Loucy (cell line): ENCODE results near the gene TAGLN2.
A peak's percentile ranks its signal among the peaks of the same experiment; 100 is the strongest.

Experiments used
- H2AFZ ChIP-seq: fragments of 200-600 bp; sonication (generic); 2 replicates; pipeline ENCODE4 v1.6.0; 2016; ENCODE audit warnings: antibody characterized with exemption, mild to moderate bottlenecking, low read length, moderate library complexity
- H3F3A ChIP-seq: fragments of 200-600 bp; 2 replicates; pipeline ENCODE4 v1.6.0; 2016; ENCODE audit warnings: antibody characterized with exemption, low read depth, mild to moderate bottlenecking
- H3K27me3 ChIP-seq: fragments of 200-600 bp; sonication (generic); 2 replicates; pipeline ENCODE4 v1.6.1; 2014; ENCODE audit warnings: low read length, mild to moderate bottlenecking; ENCODE audit not compliant: insufficient read depth, poor library complexity, severe bottlenecking
- H3K36me3 ChIP-seq: fragments of 200-600 bp; sonication (generic); 2 replicates; pipeline ENCODE4 v1.6.1; 2016; ENCODE audit warnings: low read length; ENCODE audit not compliant: insufficient read depth
- H3K4me1 ChIP-seq: fragments of 200-600 bp; sonication (generic); 2 replicates; pipeline ENCODE4 v1.5.1; 2014; ENCODE audit warnings: low read length, mild to moderate bottlenecking; ENCODE audit not compliant: insufficient read depth, poor library complexity, severe bottlenecking
- H3K4me2 ChIP-seq: fragments of 200-600 bp; sonication (generic); 2 replicates; pipeline ENCODE4 v1.6.0; 2014; ENCODE audit warnings: antibody characterized with exemption, low read length, low read depth, mild to moderate bottlenecking; ENCODE audit not compliant: poor library complexity, severe bottlenecking
- H3K4me3 ChIP-seq: fragments of 200-600 bp; sonication (generic); 2 replicates; pipeline ENCODE4 v1.5.1; 2014; ENCODE audit warnings: low read length, mild to moderate bottlenecking, mixed read lengths; ENCODE audit not compliant: poor library complexity, severe bottlenecking
- H3K79me2 ChIP-seq: fragments of 200-600 bp; sonication (generic); 2 replicates; pipeline ENCODE4 v1.6.1; 2014; ENCODE audit warnings: low read length; ENCODE audit not compliant: insufficient read depth
- H3K9ac ChIP-seq: fragments of 200-600 bp; sonication (generic); 2 replicates; pipeline ENCODE4 v1.6.0; 2014; ENCODE audit warnings: mild to moderate bottlenecking, low read depth, low read length, moderate library complexity; ENCODE audit not compliant: poor library complexity, severe bottlenecking
- H3K9me2 ChIP-seq: fragments of 200-600 bp; sonication (generic); replicated peaks from 2 replicates; pipeline ENCODE4 v1.6.1; 2016; ENCODE audit warnings: low read depth, low read length, mixed read lengths
- H3K9me3 ChIP-seq: fragments of 200-600 bp; sonication (generic); 2 replicates; pipeline ENCODE4 v1.6.1; 2014; ENCODE audit warnings: mild to moderate bottlenecking, antibody characterized with exemption, low read length, low read depth; ENCODE audit not compliant: insufficient read depth
- H4K20me1 ChIP-seq: fragments of 200-600 bp; sonication (generic); 2 replicates; pipeline ENCODE4 v1.6.0; 2014; ENCODE audit warnings: antibody characterized with exemption, low read length, mild to moderate bottlenecking; ENCODE audit not compliant: insufficient read depth, poor library complexity, severe bottlenecking
- EZH2phosphoT487 ChIP-seq: fragments of 200-600 bp; IDR thresholded peaks from 2 replicates; pipeline ENCODE4 v1.6.1; 2018; ENCODE audit warnings: antibody characterized with exemption, mild to moderate bottlenecking, moderate library complexity, borderline replicate concordance
- TF ChIP-seq, protein P1 (sequence below): fragments of 200-600 bp; sonication (generic); conservative IDR thresholded peaks from 2 replicates; pipeline ENCODE4 v1.5.1; 2014; ENCODE audit warnings: mild to moderate bottlenecking, antibody characterized with exemption, low read length

TAGLN2 gene

DNA sequence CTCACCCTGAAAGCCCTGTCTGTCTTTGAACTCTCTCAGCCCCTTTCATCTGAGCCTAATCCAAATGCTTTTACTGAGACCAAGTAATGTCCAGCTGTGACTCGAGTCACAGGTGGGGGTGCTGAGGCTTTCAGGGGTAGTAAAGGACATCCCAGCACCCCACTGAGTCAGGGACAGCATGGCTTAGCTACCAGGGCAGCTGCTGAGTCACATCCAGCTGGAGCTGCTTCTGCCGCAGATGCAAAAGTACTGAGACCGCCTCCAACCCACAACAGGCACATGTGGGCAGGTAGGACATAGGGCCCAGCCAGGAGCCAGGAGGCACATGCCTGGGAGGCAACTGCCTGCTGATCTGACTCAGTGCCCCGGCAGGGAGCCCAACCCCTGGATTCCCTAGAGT lies 56.1 kb downstream of the TAGLN2 start:
- H3K27me3 ChIP-seq = no peaks in the 10 kb centered on the region
- no peaks in the 10 kb centered on the region for H3K9me3 ChIP-seq
- H3K79me2 ChIP-seq = no peaks in the 10 kb centered on the region
- H3K9me2 ChIP-seq = no peaks in the 10 kb centered on the region
- no peak overlapping the region for H2AFZ ChIP-seq
- TF ChIP-seq, protein P1, sequence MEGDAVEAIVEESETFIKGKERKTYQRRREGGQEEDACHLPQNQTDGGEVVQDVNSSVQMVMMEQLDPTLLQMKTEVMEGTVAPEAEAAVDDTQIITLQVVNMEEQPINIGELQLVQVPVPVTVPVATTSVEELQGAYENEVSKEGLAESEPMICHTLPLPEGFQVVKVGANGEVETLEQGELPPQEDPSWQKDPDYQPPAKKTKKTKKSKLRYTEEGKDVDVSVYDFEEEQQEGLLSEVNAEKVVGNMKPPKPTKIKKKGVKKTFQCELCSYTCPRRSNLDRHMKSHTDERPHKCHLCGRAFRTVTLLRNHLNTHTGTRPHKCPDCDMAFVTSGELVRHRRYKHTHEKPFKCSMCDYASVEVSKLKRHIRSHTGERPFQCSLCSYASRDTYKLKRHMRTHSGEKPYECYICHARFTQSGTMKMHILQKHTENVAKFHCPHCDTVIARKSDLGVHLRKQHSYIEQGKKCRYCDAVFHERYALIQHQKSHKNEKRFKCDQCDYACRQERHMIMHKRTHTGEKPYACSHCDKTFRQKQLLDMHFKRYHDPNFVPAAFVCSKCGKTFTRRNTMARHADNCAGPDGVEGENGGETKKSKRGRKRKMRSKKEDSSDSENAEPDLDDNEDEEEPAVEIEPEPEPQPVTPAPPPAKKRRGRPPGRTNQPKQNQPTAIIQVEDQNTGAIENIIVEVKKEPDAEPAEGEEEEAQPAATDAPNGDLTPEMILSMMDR = no peak
- TF ChIP-seq EZH2phosphoT487 = no peak
- peaks cover 52% of the 10 kb centered on the region for H3K4me1 ChIP-seq
- peak overlapping the region; percentile 19 for H3K9ac ChIP-seq
- peak overlapping the region; percentile 31 for H3K4me2 ChIP-seq
- H4K20me1 ChIP-seq = no peaks in the 10 kb centered on the region
- no peaks in the 10 kb centered on the region for H3K36me3 ChIP-seq
- H3K4me3 ChIP-seq = no peak overlapping the region
- H3F3A ChIP-seq = no peaks in the 10 kb centered on the region

DNA sequence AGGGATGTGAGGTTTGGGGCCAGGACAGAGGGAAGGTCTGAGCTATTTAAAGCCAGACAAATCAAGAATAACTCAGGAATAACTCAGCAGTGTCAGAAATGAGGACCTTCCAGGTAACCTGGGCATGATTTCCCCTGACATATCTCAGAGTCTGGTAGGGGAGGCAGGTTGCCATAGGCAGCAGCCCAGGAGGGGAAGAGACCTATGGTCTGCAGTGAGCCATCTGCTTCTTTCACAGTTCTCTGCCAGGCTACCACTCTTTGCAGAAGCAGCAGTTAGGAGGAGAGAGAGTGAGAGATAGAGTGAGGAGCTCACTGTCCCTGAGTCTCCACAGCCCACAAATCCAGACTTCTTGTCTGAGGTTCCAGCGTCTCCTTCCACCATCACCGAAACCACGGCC lies 56.5 kb downstream of the TAGLN2 start:
- Histone ChIP-seq H3F3A (no peaks in the 10 kb centered on the region), H3K4me2 (peak overlapping the region; percentile 31), H2AFZ (no peak overlapping the region), H3K9me3 (no peaks in the 10 kb centered on the region), H3K36me3 (no peaks in the 10 kb centered on the region), H3K79me2 (no peaks in the 10 kb centered on the region), H3K9ac (peak overlapping the region; percentile 19), H3K4me3 (no peak overlapping the region), H4K20me1 (no peaks in the 10 kb centered on the region), H3K9me2 (no peaks in the 10 kb centered on the region), H3K27me3 (no peaks in the 10 kb centered on the region), H3K4me1 (peaks cover 52% of the 10 kb centered on the region)
- no peak for TF ChIP-seq EZH2phosphoT487
- TF ChIP-seq, protein P1 = no peak
